ENCODE results near the gene SIK3.
A peak's percentile ranks its signal among the peaks of the same experiment; 100 is the strongest.

SIK3 gene

DNA sequence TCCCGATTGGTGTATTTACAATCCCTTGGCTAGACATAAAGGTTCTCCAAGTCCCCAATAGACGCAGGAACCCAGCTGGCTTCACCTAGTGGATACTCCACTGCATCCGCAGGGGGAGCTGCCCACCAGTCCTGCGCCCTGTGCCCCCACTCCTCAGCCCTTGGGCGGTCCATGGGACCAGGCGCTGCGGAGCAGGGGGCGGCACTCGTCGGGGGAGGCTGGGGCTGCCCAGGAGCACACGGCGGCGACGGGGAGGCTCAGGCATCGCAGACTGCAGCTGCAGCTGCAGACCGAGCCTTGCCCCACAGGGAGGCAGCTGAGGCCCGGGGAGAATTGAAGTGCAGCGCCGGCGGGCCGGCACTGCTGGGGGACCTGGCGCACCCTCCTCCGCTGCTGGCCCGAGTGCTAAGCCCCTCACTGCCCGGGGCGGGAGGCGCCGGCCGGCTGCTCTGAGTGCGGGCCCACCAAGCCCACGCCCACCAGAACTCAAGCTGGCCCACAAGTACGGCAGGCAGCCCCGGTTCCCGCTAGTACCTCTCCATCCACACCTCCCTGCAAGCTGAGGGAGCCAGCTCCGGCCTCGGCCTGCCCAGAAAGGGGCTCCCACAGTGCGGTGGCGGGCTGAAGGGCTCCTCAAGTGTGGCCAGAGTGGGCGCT lies 12.2 kb upstream of the SIK3 start:
- POLR2A ChIA-PET = no interaction called here
- DNase-seq = no peak
- Histone ChIP-seq H3K4me1 (ENCODE audit: control extremely low read depth in 1 of 4, control insufficient read depth in 4 of 4, insufficient read depth in 4 of 4, low read length in 3 of 4) (no peaks in the 10 kb centered on the region), H3K27me3 (replicated peaks in 2 of 5; ENCODE audit: control insufficient read depth in 4 of 5, insufficient read depth in 5 of 5, low read length in 4 of 5) (no peaks in the 10 kb centered on the region), H3K36me3 (ENCODE audit: control insufficient read depth in 4 of 4, insufficient read depth in 4 of 4, low read length in 3 of 4) (no peaks in the 10 kb centered on the region), H3K9me3 (ENCODE audit: control extremely low read depth in 1 of 5, control insufficient read depth in 4 of 5, insufficient read depth in 2 of 5, low read depth in 1 of 5, low read length in 4 of 5) (no peaks in the 10 kb centered on the region), H3K27ac (ENCODE audit: insufficient read depth in 1 of 2, low read depth in 1 of 2, low read length in 2 of 2, poor library complexity in 1 of 2, severe bottlenecking in 2 of 2) (no peak overlapping the region), H3K4me3 (ENCODE audit: control insufficient read depth in 1 of 7, extremely low read depth in 1 of 7, insufficient read depth in 4 of 7, low read depth in 2 of 7, low read length in 6 of 7) (no peak overlapping the region)
- 97% methylated on average over 28 of the region's 39 CpGs for WGBS (ENCODE audit: insufficient coverage)
- CTCF ChIA-PET = interaction anchor here (0.9 to 8.3 kb wide), 9 partner anchors 8 to 381 kb away, joined by 3 to 134 read pairs (median 4); partner anchors contain the start of genes APOA5, SIK3 and ZPR1

DNA sequence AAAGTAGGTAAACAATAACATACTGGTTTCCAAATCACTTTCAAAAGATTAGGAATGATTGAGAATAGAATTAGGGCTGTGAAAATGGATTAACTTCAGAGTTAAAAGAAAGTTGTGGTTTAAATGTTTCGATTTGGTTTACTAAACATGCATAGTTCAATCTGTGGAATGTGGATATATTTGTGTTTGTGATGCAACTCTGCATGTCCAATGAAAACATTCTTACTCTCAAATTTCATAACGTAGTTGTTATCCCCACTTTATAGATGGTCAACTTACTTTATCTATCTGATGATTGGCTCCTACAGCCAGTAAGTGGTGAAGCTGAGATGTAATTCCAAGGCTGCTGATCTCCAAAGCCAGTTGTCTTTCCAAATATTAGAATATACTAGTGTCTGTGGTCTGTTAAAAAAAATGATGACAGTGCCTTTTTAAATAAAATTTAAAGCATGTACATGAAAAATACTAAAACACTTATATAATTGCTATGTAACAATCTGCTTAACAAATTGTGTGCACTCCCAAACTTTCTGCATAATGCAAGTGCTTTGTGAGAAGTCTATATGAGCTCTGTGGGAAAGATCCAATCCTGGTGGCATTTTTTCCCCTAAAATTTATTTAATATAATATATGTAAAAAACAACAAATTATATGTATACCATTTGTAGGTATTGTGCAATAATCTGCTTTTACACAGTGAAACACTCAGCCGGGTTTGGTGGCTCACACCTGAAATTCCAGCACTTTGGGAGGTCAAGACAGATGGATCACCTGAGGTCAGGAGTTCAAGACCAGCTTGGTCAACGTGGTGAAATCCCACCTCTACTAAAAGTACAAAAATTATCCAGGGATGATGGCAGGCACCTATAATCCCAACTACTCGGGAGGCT lies 9.7 kb upstream of the SIK3 start:
- Histone ChIP-seq H3K27me3 (replicated peaks in 2 of 5; ENCODE audit: control insufficient read depth in 4 of 5, insufficient read depth in 5 of 5, low read length in 4 of 5) (no peaks in the 10 kb centered on the region), H3K9me3 (ENCODE audit: control extremely low read depth in 1 of 5, control insufficient read depth in 4 of 5, insufficient read depth in 2 of 5, low read depth in 1 of 5, low read length in 4 of 5) (no peaks in the 10 kb centered on the region), H3K4me1 (ENCODE audit: control extremely low read depth in 1 of 4, control insufficient read depth in 4 of 4, insufficient read depth in 4 of 4, low read length in 3 of 4) (no peaks in the 10 kb centered on the region), H3K36me3 (ENCODE audit: control insufficient read depth in 4 of 4, insufficient read depth in 4 of 4, low read length in 3 of 4) (no peaks in the 10 kb centered on the region), H3K4me3 (ENCODE audit: control insufficient read depth in 1 of 7, extremely low read depth in 1 of 7, insufficient read depth in 4 of 7, low read depth in 2 of 7, low read length in 6 of 7) (no peak overlapping the region), H3K27ac (ENCODE audit: insufficient read depth in 1 of 2, low read depth in 1 of 2, low read length in 2 of 2, poor library complexity in 1 of 2, severe bottlenecking in 2 of 2) (no peak overlapping the region)
- no peak for DNase-seq
- POLR2A ChIA-PET = no interaction called here
- CTCF ChIA-PET = interaction anchor here (0.6 to 8.3 kb wide), 8 partner anchors 37 to 365 kb away, joined by 3 to 134 read pairs (median 4); partner anchors contain the start of genes APOA5 and ZPR1
- no CpG with 5 or more reads among the region's 5 CpGs for WGBS (ENCODE audit: insufficient coverage)

DNA sequence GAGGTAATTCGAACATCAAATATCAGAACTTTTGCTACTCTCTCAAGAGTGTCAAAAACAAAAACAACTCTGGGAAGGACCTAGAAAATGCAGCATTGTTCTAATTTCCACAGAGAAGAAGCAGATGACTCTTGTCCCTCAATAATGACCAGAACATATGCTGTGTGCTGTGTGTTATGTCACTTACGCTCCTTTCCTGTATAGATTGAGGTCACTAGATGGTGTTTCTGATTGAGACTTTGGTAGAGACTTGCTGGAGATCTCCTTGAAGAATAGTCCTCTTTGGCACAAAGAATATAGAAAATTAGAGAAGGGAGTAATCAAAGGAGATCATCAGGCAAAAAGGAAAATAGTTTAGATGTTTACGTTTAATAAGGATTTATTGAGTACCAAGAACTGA lies 2.3 kb upstream of the SIK3 start:
- Histone ChIP-seq H3K27ac (ENCODE audit: insufficient read depth in 1 of 2, low read depth in 1 of 2, low read length in 2 of 2, poor library complexity in 1 of 2, severe bottlenecking in 2 of 2) (no peak overlapping the region), H3K4me1 (ENCODE audit: control extremely low read depth in 1 of 4, control insufficient read depth in 4 of 4, insufficient read depth in 4 of 4, low read length in 3 of 4) (peaks cover 12 to 32% (median 22%) of the 10 kb centered on the region in 4 experiments), H3K4me3 (ENCODE audit: control insufficient read depth in 1 of 7, extremely low read depth in 1 of 7, insufficient read depth in 4 of 7, low read depth in 2 of 7, low read length in 6 of 7) (no peak overlapping the region), H3K36me3 (ENCODE audit: control insufficient read depth in 4 of 4, insufficient read depth in 4 of 4, low read length in 3 of 4) (no peaks in the 10 kb centered on the region), H3K9me3 (ENCODE audit: control extremely low read depth in 1 of 5, control insufficient read depth in 4 of 5, insufficient read depth in 2 of 5, low read depth in 1 of 5, low read length in 4 of 5) (no peaks in the 10 kb centered on the region), H3K27me3 (replicated peaks in 2 of 5; ENCODE audit: control insufficient read depth in 4 of 5, insufficient read depth in 5 of 5, low read length in 4 of 5) (no peaks in the 10 kb centered on the region)
- POLR2A ChIA-PET = no interaction called here
- CTCF ChIA-PET = interaction anchor here (0.8 to 2.7 kb wide), 5 partner anchors 17 to 310 kb away, joined by 4 to 17 read pairs (median 7); no protein-coding TSS in a partner anchor
- DNase-seq = no peak
- 100% methylated on average over 1 of the region's 3 CpGs for WGBS (ENCODE audit: insufficient coverage)

DNA sequence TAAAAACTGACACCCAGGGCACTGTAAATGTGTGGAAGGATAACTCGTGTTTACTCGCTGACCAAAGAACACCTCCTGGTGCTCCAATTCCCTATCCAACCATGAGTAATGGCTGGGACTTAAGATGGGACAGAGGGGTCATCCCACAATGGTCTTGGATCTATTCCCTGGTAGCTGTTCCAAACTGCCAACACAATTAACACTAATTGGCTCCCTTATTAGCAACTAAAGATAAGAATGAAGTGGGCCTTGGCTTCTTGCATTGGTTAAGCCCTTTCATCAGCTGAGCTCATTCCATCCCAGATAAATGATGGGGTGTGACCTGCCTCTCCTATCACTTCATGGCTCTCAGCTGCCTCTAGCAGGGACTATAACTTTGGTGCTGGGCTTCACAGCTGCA lies 1.5 kb upstream of the SIK3 start:
- no peaks in the 10 kb centered on the region for H3K9me3 ChIP-seq (ENCODE audit: control extremely low read depth in 1 of 5, control insufficient read depth in 4 of 5, insufficient read depth in 2 of 5, low read depth in 1 of 5, low read length in 4 of 5)
- H3K27ac ChIP-seq (ENCODE audit: insufficient read depth in 1 of 2, low read depth in 1 of 2, low read length in 2 of 2, poor library complexity in 1 of 2, severe bottlenecking in 2 of 2) = no peak overlapping the region
- no peaks in the 10 kb centered on the region for H3K36me3 ChIP-seq (ENCODE audit: control insufficient read depth in 4 of 4, insufficient read depth in 4 of 4, low read length in 3 of 4)
- WGBS (ENCODE audit: insufficient coverage) = no CpG with 5 or more reads among the region's 2 CpGs
- no peak for DNase-seq
- no peaks in the 10 kb centered on the region for H3K27me3 ChIP-seq (replicated peaks in 2 of 5; ENCODE audit: control insufficient read depth in 4 of 5, insufficient read depth in 5 of 5, low read length in 4 of 5)
- ChIA-PET POLR2A (interaction anchor here (1.0 to 1.5 kb wide), 2 partner anchors 170 to 310 kb away, joined by 3 to 4 read pairs; no protein-coding TSS in a partner anchor), CTCF (interaction anchor here (0.7 to 2.7 kb wide), 17 partner anchors 18 to 313 kb away, joined by 3 to 17 read pairs (median 5); no protein-coding TSS in a partner anchor)
- H3K4me3 ChIP-seq (ENCODE audit: control insufficient read depth in 1 of 7, extremely low read depth in 1 of 7, insufficient read depth in 4 of 7, low read depth in 2 of 7, low read length in 6 of 7) = no peak overlapping the region
- H3K4me1 ChIP-seq (ENCODE audit: control extremely low read depth in 1 of 4, control insufficient read depth in 4 of 4, insufficient read depth in 4 of 4, low read length in 3 of 4) = peaks cover 19 to 40% (median 30%) of the 10 kb centered on the region in 4 experiments

DNA sequence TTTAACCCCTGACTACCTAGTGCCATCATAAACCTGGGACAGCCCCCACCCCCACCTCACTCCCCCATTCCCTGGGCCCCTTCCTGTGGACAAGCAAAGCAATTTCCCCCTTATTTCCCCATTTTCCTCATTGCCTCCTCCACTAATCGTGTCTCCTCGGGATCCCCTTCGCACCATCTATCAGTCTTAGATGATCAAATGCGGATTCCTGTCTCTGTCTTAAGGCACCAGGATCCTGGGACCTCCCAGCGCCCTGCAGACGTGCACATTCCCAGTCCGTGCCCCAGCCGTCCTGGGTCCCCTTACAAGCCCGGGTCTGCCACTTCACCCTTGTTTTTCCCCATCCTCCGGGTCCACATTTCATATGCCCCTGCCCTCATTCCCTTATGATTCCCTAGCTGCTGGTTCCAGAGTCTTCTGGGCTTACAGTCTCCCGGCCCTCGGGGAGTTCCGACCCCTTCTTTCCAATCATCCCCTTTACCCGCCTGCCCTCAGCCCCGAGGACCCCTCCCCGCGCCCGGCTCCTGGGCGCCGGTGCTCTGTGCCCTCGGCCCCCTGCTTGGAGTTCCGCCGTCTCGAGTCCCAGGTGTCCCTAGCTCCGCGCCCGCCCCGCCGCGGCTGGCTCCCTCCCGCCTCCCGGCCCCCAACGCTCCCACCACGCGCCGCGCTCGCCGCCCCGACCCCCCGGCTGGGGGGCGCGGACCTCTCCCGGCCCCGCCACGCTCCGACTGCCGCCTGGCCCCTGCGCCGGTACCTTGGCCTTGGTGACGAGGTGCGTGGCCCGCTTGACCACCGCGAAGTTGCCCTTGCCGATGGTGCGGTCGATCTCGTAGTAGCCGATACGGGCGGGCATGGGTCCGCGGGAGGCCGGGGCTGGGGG lies 599 bp downstream of the SIK3 start:
- H3K4me3 ChIP-seq (ENCODE audit: control insufficient read depth in 1 of 7, extremely low read depth in 1 of 7, insufficient read depth in 4 of 7, low read depth in 2 of 7, low read length in 6 of 7) = peak overlapping the region; percentile 70 to 96 (median 90)
- peaks cover 0 to 3% (median under 1%) of the 10 kb centered on the region in 4 experiments for H3K36me3 ChIP-seq (ENCODE audit: control insufficient read depth in 4 of 4, insufficient read depth in 4 of 4, low read length in 3 of 4)
- ChIA-PET CTCF (interaction anchor here (0.5 to 2.7 kb wide), 19 partner anchors 11 to 318 kb away, joined by 3 to 17 read pairs (median 3); no protein-coding TSS in a partner anchor), POLR2A (interaction anchor here (1.3 kb wide), 1 partner anchor 218 kb away, joined by 4 read pairs; no protein-coding TSS in a partner anchor)
- under 1% methylated on average over 53 of the region's 65 CpGs for whole genome bisulfite sequencing (ENCODE audit: insufficient coverage)
- DNase-seq = peak in 2 of 3 donors; percentile 32 to 48
- H3K27me3 ChIP-seq (replicated peaks in 2 of 5; ENCODE audit: control insufficient read depth in 4 of 5, insufficient read depth in 5 of 5, low read length in 4 of 5) = no peaks in the 10 kb centered on the region
- H3K27ac ChIP-seq (ENCODE audit: insufficient read depth in 1 of 2, low read depth in 1 of 2, low read length in 2 of 2, poor library complexity in 1 of 2, severe bottlenecking in 2 of 2) = peak overlapping the region; percentile 92 to 96
- peaks cover 25 to 49% (median 39%) of the 10 kb centered on the region in 4 experiments for H3K4me1 ChIP-seq (ENCODE audit: control extremely low read depth in 1 of 4, control insufficient read depth in 4 of 4, insufficient read depth in 4 of 4, low read length in 3 of 4)
- no peaks in the 10 kb centered on the region for H3K9me3 ChIP-seq (ENCODE audit: control extremely low read depth in 1 of 5, control insufficient read depth in 4 of 5, insufficient read depth in 2 of 5, low read depth in 1 of 5, low read length in 4 of 5)

DNA sequence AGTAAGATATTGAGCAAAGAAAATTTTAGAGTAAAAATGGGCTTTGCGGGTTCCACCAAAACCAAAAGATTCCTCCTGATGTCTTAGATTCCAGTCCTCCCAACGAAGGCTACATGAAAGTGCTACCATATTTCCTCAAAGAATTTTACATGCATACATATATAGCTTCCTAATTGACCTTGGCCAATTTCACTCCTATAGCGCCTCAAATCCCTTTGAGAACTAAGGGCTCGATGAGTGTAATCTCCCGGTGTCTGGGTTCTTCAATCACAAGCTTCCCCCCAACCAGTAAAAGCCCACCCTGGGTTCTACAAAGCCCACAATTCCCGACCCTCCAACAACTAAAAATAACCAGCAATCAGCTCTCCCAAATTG lies 1.2 kb downstream of the SIK3 start:
- Histone ChIP-seq H3K4me1 (ENCODE audit: control extremely low read depth in 1 of 4, control insufficient read depth in 4 of 4, insufficient read depth in 4 of 4, low read length in 3 of 4) (peaks cover 25 to 49% (median 39%) of the 10 kb centered on the region in 4 experiments), H3K27ac (ENCODE audit: insufficient read depth in 1 of 2, low read depth in 1 of 2, low read length in 2 of 2, poor library complexity in 1 of 2, severe bottlenecking in 2 of 2) (peak overlapping the region; percentile 92 to 96)
- WGBS (ENCODE audit: insufficient coverage) = 34% methylated on average over 6 of the region's 6 CpGs

More for the DNA sequence above, 1.2 kb downstream of the SIK3 start:
- Histone ChIP-seq H3K4me3 (ENCODE audit: control insufficient read depth in 1 of 7, extremely low read depth in 1 of 7, insufficient read depth in 4 of 7, low read depth in 2 of 7, low read length in 6 of 7) (peak overlapping the region in 6 of 7 experiments; percentile 80 to 96 (median 92)), H3K9me3 (ENCODE audit: control extremely low read depth in 1 of 5, control insufficient read depth in 4 of 5, insufficient read depth in 2 of 5, low read depth in 1 of 5, low read length in 4 of 5) (no peaks in the 10 kb centered on the region), H3K27me3 (replicated peaks in 2 of 5; ENCODE audit: control insufficient read depth in 4 of 5, insufficient read depth in 5 of 5, low read length in 4 of 5) (no peaks in the 10 kb centered on the region), H3K36me3 (ENCODE audit: control insufficient read depth in 4 of 4, insufficient read depth in 4 of 4, low read length in 3 of 4) (peaks cover 0 to 6% (median 2%) of the 10 kb centered on the region in 4 experiments)
- CTCF ChIA-PET = interaction anchor here (0.7 to 2.4 kb wide), 11 partner anchors 20 to 196 kb away, joined by 3 to 9 read pairs (median 3); no protein-coding TSS in a partner anchor
- DNase-seq = no peak
- POLR2A ChIA-PET = no interaction called here
